ENCODE data around the gene CPT1A.

Gene CPT1A

GRCh38 chr11:68882391-68882790 lies 40.7 kb upstream of the CPT1A start:
- Histone ChIP-seq H3K9me2 (replicated peaks; ENCODE audit: low read depth, low read length) (no peaks in the 10 kb centered on the region), H3F3A (ENCODE audit: low read depth) (no peaks in the 10 kb centered on the region), H3K36me3 (ENCODE audit: insufficient read depth, low read length) (no peaks in the 10 kb centered on the region), H3K4me2 (ENCODE audit: low read depth, low read length, poor library complexity, severe bottlenecking) (no peak overlapping the region), H3K9me3 (ENCODE audit: insufficient read depth, low read depth, low read length) (no peaks in the 10 kb centered on the region), H3K4me1 (ENCODE audit: insufficient read depth, low read length, poor library complexity, severe bottlenecking) (no peaks in the 10 kb centered on the region), H3K9ac (ENCODE audit: low read depth, low read length, poor library complexity, severe bottlenecking) (no peak overlapping the region), H4K20me1 (ENCODE audit: insufficient read depth, low read length, poor library complexity, severe bottlenecking) (no peaks in the 10 kb centered on the region), H3K27me3 (ENCODE audit: insufficient read depth, low read length, poor library complexity, severe bottlenecking) (no peaks in the 10 kb centered on the region), H3K4me3 (ENCODE audit: low read length, poor library complexity, severe bottlenecking) (no peak overlapping the region), H3K79me2 (ENCODE audit: insufficient read depth, low read length) (no peaks in the 10 kb centered on the region), H2AFZ (ENCODE audit: low read length) (no peak overlapping the region)
- TF ChIP-seq EZH2phosphoT487 (IDR thresholded peaks at IDR 0.05; ENCODE audit: borderline replicate concordance), result no peak
- no peak for TF ChIP-seq CTCF (conservative IDR thresholded peaks at IDR 0.05; ENCODE audit: low read length)

- Histone ChIP-seq H4K20me1 (ENCODE audit: insufficient read depth, low read length, poor library complexity, severe bottlenecking) (no peaks in the 10 kb centered on the region), H3K4me1 (ENCODE audit: insufficient read depth, low read length, poor library complexity, severe bottlenecking) (no peaks in the 10 kb centered on the region), H3K36me3 (ENCODE audit: insufficient read depth, low read length) (no peaks in the 10 kb centered on the region), H3K9me2 (replicated peaks; ENCODE audit: low read depth, low read length) (no peaks in the 10 kb centered on the region), H3K9ac (ENCODE audit: low read depth, low read length, poor library complexity, severe bottlenecking) (no peak overlapping the region), H3K4me3 (ENCODE audit: low read length, poor library complexity, severe bottlenecking) (no peak overlapping the region), H3K9me3 (ENCODE audit: insufficient read depth, low read depth, low read length) (no peaks in the 10 kb centered on the region), H3K79me2 (ENCODE audit: insufficient read depth, low read length) (no peaks in the 10 kb centered on the region), H2AFZ (ENCODE audit: low read length) (no peak overlapping the region), H3F3A (ENCODE audit: low read depth) (no peaks in the 10 kb centered on the region), H3K4me2 (ENCODE audit: low read depth, low read length, poor library complexity, severe bottlenecking) (no peak overlapping the region), H3K27me3 (ENCODE audit: insufficient read depth, low read length, poor library complexity, severe bottlenecking) (no peaks in the 10 kb centered on the region)
- TF ChIP-seq EZH2phosphoT487 (IDR thresholded peaks at IDR 0.05; ENCODE audit: borderline replicate concordance), result no peak
- TF ChIP-seq CTCF (conservative IDR thresholded peaks at IDR 0.05; ENCODE audit: low read length), result no peak
Measured at GRCh38 chr11:68881320-68881719, 39.6 kb upstream of the CPT1A start.

GRCh38 chr11:68880851-68881250 lies 39.1 kb upstream of the CPT1A start:
- H3K27me3 ChIP-seq (ENCODE audit: insufficient read depth, low read length, poor library complexity, severe bottlenecking), result no peaks in the 10 kb centered on the region
- TF ChIP-seq CTCF (conservative IDR thresholded peaks at IDR 0.05; ENCODE audit: low read length) (no peak), EZH2phosphoT487 (IDR thresholded peaks at IDR 0.05; ENCODE audit: borderline replicate concordance) (no peak)
- no peak overlapping the region for H3K4me2 ChIP-seq (ENCODE audit: low read depth, low read length, poor library complexity, severe bottlenecking)
- H3K9me2 ChIP-seq (replicated peaks; ENCODE audit: low read depth, low read length), result no peaks in the 10 kb centered on the region
- no peaks in the 10 kb centered on the region for H3K36me3 ChIP-seq (ENCODE audit: insufficient read depth, low read length)
- no peaks in the 10 kb centered on the region for H3F3A ChIP-seq (ENCODE audit: low read depth)
- H3K9ac ChIP-seq (ENCODE audit: low read depth, low read length, poor library complexity, severe bottlenecking), result no peak overlapping the region
- H3K4me1 ChIP-seq (ENCODE audit: insufficient read depth, low read length, poor library complexity, severe bottlenecking), result no peaks in the 10 kb centered on the region
- H4K20me1 ChIP-seq (ENCODE audit: insufficient read depth, low read length, poor library complexity, severe bottlenecking), result no peaks in the 10 kb centered on the region
- H3K4me3 ChIP-seq (ENCODE audit: low read length, poor library complexity, severe bottlenecking), result no peak overlapping the region
- no peaks in the 10 kb centered on the region for H3K9me3 ChIP-seq (ENCODE audit: insufficient read depth, low read depth, low read length)
- H3K79me2 ChIP-seq (ENCODE audit: insufficient read depth, low read length), result no peaks in the 10 kb centered on the region
- H2AFZ ChIP-seq (ENCODE audit: low read length), result no peak overlapping the region
